Small intestine (tissue), 7 donors: ENCODE results near the gene E2F2. TPM values are rescaled to one million over a fixed set of nuclear protein-coding genes. Genes with fewer than 3 reads are reported as not detected.
A peak's percentile ranks its signal among the peaks of the same experiment; 100 is the strongest.
"Not testable (repeated sequence)": the region's sequence is repeated elsewhere in the genome, so short reads cannot be mapped to it uniquely, and the experiment has no call there.

Experiments
- DNase-seq, 2 donors: peaks; one replicate each; pipeline versions ENCODE4 v3.0.0 to v3.0.0-alpha.2; 2013
- FAIRE-seq: peaks from 2 replicates; lab custom pipeline; 2012; peaks lifted over from hg19 to GRCh38; lab: Jason Lieb, UNC
- H3K27ac ChIP-seq, 3 donors: one replicate each; pipeline ENCODE4 v1.5.1; 2013; ENCODE audit warnings: low read length in 2 of 3, mild to moderate bottlenecking in 2 of 3, control low read depth in 1 of 3, inconsistent platforms in 1 of 3, low read depth in 1 of 3, moderate library complexity in 1 of 3
- H3K27me3 ChIP-seq, 3 donors: one replicate each; pipeline ENCODE4 v1.6.1; 2013; ENCODE audit warnings: low read length in 3 of 3, inconsistent platforms in 1 of 3; ENCODE audit not compliant: control insufficient read depth in 3 of 3, insufficient read depth in 3 of 3
- H3K36me3 ChIP-seq, 3 donors: one replicate each; pipeline ENCODE4 v1.6.1; 2013; ENCODE audit warnings: low read length in 3 of 3, inconsistent platforms in 1 of 3, low read depth in 1 of 3, mild to moderate bottlenecking in 1 of 3, moderate library complexity in 1 of 3; ENCODE audit not compliant: control insufficient read depth in 3 of 3, insufficient read depth in 2 of 3
- H3K4me1 ChIP-seq, 3 donors: one replicate each; pipeline ENCODE4 v1.6.1; 2013; ENCODE audit warnings: low read length in 2 of 3, inconsistent platforms in 1 of 3, low read depth in 1 of 3, mild to moderate bottlenecking in 1 of 3, moderate library complexity in 1 of 3; ENCODE audit not compliant: control insufficient read depth in 3 of 3, insufficient read depth in 2 of 3
- H3K4me3 ChIP-seq, 3 donors: one replicate each; pipeline ENCODE4 v1.5.1; 2013; ENCODE audit warnings: low read length in 3 of 3, control low read depth in 1 of 3, inconsistent platforms in 1 of 3, low read depth in 1 of 3, mild to moderate bottlenecking in 1 of 3, moderate library complexity in 1 of 3
- H3K9me3 ChIP-seq, 2 donors: one replicate each; pipeline ENCODE4 v1.6.1; 2013; ENCODE audit warnings: low read depth in 1 of 2, low read length in 1 of 2; ENCODE audit not compliant: control insufficient read depth in 2 of 2, insufficient read depth in 1 of 2
- WGBS, 3 donors: extraction: QIAGEN DNeasy Blood & Tissue Kit; methylation state at CpG; one replicate each; pipeline ENCODE4 v1.1.7; 2013; 5-methylcytosine and 5-hydroxymethylcytosine counted together
- polyA plus RNA-seq, 4 donors: library from polyadenylated mRNA; stranded (reverse) in 3 of 4; unstranded in 1 of 4; fragments of 200-250 nt in 3 of 4; fragments of 120-200 nt in 1 of 4; gene quantifications; one replicate each; pipeline versions ENCODE4 v1.2.1 to v1.2.3, GENCODE V29; 2013
- donor health status: healthy with polysubstance abuse.
- donor health status: control.
- donor health status: control.
- donor health status: Bipolar disorder and iron deficiency.
- donor health status: healthy.

E2F2 gene
- polyA plus RNA-seq, 4 donors, result 1.9 to 4.0 (median 2.5) TPM

DNA sequence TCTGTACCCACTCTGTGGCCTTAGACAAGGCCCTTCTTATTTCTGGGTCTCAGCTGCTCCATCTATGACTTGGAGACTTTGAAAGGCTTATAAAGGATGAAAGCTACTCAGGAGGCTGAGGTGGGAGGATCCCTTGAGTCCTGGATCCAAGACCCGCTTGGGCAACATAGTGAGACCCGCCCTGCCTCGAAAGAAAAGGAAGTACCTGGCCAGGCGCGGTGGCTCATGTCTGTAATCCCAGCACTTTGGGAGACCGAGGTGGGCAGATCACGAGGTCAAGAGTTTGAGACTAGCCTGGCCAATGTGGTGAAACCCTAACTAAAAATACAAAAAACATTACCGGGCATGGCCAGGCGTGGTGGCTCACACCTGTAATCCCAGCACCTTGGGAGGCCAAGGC, 14.8 kb upstream of the E2F2 start:
- Histone ChIP-seq H3K4me1 (peaks cover 0 to 10% (median 2%) of the 10 kb centered on the region in 3 donors), H3K27me3 (no peaks in the 10 kb centered on the region), H3K36me3 (no peaks in the 10 kb centered on the region), H3K27ac (no peak overlapping the region), H3K4me3 (no peak overlapping the region), H3K9me3 (no peaks in the 10 kb centered on the region)
- DNase-seq (no peak), FAIRE-seq (no peak)
- 56 to 87% (median 77%) methylated on average over 9 of the region's 9 CpGs for WGBS, 3 donors

- H3K4me3 ChIP-seq, result no peak overlapping the region
- no peak overlapping the region for H3K27ac ChIP-seq
- peak; percentile 85 to 87 for DNase-seq
- peaks cover 0 to 11% (median 2%) of the 10 kb centered on the region in 3 donors for H3K4me1 ChIP-seq
- no peaks in the 10 kb centered on the region for H3K36me3 ChIP-seq
- H3K27me3 ChIP-seq, result no peaks in the 10 kb centered on the region
- FAIRE-seq, result no peak
- WGBS, 3 donors, result 40 to 41% (median 41%) methylated on average over 8 of the region's 8 CpGs
- H3K9me3 ChIP-seq, result no peaks in the 10 kb centered on the region
Measured at GRCh38 chr1:23544444-23545389, 13.7 kb upstream of the E2F2 start.

- H3K36me3 ChIP-seq, result no peaks in the 10 kb centered on the region
- DNase-seq, result peak in 1 of 2 donors; percentile 1
- no peaks in the 10 kb centered on the region for H3K27me3 ChIP-seq
- no peak overlapping the region for H3K27ac ChIP-seq
- WGBS, 3 donors, result 36 to 72% (median 58%) methylated on average over 8 of the region's 8 CpGs
- H3K4me3 ChIP-seq, result no peak overlapping the region
- H3K9me3 ChIP-seq, result no peaks in the 10 kb centered on the region
- FAIRE-seq, result no peak
- H3K4me1 ChIP-seq, result peaks cover 0 to 14% (median 2%) of the 10 kb centered on the region in 3 donors
Measured at GRCh38 chr1:23543707-23544443, 12.8 kb upstream of the E2F2 start.

DNA sequence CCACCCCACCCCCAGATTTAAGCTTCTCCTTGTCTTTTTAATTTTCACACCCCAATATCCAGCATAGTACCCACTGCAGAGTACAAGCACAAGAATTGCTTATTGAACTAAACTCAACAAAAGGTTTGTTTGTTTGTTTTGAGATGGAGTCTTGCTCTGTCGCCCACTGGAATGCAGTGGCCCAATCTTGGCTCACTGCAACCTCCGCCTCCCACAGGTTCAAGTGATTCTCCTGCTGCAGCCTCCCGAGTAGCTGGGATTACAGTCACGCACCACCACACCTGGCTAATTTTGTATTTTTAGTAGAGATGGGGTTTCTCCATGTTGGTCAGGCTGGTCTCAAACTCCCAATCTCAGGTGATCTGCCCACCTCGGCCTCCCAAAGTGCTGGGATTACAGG, 11.9 kb upstream of the E2F2 start:
- H3K4me1 ChIP-seq, result peaks cover 0 to 14% (median 2%) of the 10 kb centered on the region in 3 donors
- not testable (repeated sequence) for H3K27me3 ChIP-seq, FAIRE-seq, H3K36me3 ChIP-seq, DNase-seq, H3K9me3 ChIP-seq, H3K27ac ChIP-seq, H3K4me3 ChIP-seq
- WGBS, 3 donors, result 89 to 94% (median 90%) methylated on average over 4 to 5 of the region's 5 CpGs

DNA sequence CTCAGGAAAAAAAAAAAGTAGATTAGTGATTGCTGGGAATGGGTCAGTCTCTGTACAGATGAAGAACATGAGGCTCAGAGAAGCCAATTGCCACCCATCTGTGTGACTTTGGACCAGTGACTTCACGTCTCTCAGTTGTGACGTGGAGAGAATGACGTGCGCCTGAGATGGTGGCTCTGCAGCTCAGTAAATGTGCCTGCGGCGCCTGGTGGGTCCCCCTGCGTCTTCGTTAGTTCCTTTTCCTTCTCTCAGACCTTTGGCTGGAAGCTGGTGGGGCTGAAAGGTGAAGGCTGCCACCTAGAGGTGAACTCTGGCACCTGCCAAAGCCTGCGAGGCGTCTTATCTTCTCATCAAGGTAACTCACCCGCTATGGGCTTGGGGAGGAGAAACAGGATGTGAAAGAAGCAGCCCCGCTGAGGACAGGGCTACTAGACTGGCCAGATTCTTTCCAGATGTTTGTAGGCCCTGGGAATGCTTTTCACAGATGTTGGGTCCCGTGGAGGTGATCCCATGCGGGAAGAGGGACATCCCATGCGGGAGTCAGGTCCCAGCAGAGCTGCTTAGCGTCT, 8.7 kb upstream of the E2F2 start:
- Histone ChIP-seq H3K27ac (peak overlapping the region in 2 of 3 donors; percentile 21 to 28), H3K9me3 (no peaks in the 10 kb centered on the region), H3K4me1 (peaks cover 0 to 15% (median 0%) of the 10 kb centered on the region in 3 donors), H3K4me3 (peak overlapping the region in 1 of 3 donors; percentile 22), H3K27me3 (no peaks in the 10 kb centered on the region), H3K36me3 (no peaks in the 10 kb centered on the region)
- DNase-seq, result peak; percentile 91 to 95
- WGBS, 3 donors, result 1 to 5% (median 4%) methylated on average over 16 of the region's 16 CpGs
- FAIRE-seq, result no peak

DNA sequence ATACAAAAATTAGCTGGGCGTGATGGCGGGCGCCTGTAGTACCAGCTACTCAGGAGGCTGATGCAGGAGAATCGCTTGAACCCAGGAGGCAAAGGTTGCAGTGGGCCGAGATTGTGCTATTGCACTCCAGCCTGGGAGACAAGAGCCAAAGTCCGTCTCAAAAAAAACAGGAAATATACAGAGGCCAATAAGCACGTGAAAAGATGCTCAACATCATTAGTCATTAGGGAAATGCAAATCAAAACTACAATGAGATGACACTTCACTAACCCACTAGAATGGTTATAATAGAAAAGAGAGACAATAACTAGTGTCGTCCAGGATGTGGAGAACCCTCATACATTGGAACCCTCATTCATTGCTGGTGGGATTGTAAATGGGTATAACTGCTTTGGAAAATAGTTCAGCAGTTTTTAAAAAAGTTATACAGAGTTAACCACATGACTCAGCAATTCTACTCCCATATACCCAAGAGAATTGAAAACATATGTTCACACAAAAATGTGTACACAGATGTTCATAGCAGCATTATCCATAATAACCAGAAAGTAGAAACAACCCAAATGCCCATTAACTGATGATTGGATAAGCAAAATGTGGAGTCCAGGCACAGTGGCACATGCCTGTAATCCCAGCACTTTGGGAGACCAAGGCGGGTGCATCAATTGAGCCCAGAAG, 6.4 kb upstream of the E2F2 start:
- WGBS, 3 donors, result 21 to 52% (median 40%) methylated on average over 9 of the region's 9 CpGs
- peak; percentile 73 to 91 for DNase-seq

DNA sequence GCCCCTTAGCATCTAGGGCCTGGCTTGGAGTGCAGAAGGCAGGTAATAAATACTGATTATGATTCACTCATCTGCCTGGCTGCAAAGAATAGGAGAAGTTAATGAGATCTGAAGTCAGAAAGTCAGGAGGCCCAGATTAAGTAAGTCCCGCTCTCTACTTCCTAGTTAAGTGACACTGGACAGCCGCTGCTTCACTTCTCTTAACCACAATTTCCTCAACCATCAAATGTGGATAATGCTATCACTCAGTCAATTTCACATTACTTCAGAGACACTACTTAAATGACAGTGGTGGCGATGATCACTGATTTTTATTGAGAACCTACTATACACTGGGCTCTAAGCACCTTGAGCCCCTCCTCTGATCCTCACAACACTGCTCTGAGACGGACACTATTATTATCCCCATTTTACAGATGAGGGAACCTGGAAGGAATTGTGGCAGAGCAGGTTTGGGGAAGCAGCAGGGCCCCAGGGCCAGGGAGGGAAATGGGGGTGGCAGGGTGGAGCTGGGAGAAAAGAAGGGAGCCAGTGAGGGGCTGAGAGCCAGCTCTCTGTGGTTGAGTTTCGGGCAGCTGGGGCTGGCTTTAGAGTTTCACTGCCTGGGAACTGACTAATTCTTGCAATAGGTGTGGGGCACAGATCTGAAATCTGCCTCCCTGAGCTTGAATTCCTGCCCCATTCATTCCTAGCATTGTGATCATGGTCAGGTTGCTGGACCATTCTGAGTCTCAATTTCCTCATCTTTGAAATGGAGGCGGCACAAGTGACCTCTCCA, 2.4 kb upstream of the E2F2 start:
- H3K4me1 ChIP-seq, result peaks cover 3 to 56% (median 5%) of the 10 kb centered on the region in 3 donors

More for the DNA sequence above, 6.4 kb upstream of the E2F2 start:
- Histone ChIP-seq H3K4me1 (peaks cover 0 to 27% (median 0%) of the 10 kb centered on the region in 3 donors), H3K9me3 (no peaks in the 10 kb centered on the region), H3K27ac (peak overlapping the region in 2 of 3 donors; percentile 45 to 52), H3K4me3 (no peak overlapping the region), H3K36me3 (no peaks in the 10 kb centered on the region), H3K27me3 (no peaks in the 10 kb centered on the region)
- no peak for FAIRE-seq

More for the DNA sequence above, 2.4 kb upstream of the E2F2 start:
- Histone ChIP-seq H3K27me3 (no peaks in the 10 kb centered on the region), H3K27ac (peak overlapping the region; percentile 15 to 51 (median 38)), H3K4me3 (no peak overlapping the region), H3K9me3 (no peaks in the 10 kb centered on the region), H3K36me3 (no peaks in the 10 kb centered on the region)
- DNase-seq, result no peak
- WGBS, 3 donors, result 75 to 79% (median 75%) methylated on average over 6 of the region's 6 CpGs
- no peak for FAIRE-seq
